GM18499 (cell line): Measurements from ENCODE around the gene NSD2.

Experiments used
- ATAC-seq: cut with Tn5 transposase; IDR thresholded peaks from one replicate; pipeline ENCODE4 v1.9.1; 2021; ENCODE audit warnings: moderate number of reproducible peaks; ENCODE audit not compliant: insufficient read depth, unreplicated experiment

The NSD2 gene

GRCh38 chr4:1964443-1964842 is 93.2 kb downstream of the NSD2 start:
- ATAC-seq = no peak

GRCh38 chr4:1964971-1965370 is 93.8 kb downstream of the NSD2 start:
- no peak for ATAC-seq

GRCh38 chr4:1967512-1968149 is 96.4 kb downstream of the NSD2 start:
- no peak for ATAC-seq

- ATAC-seq = no peak
These were observed 97.6 kb downstream of the NSD2 start for GRCh38 chr4:1968686-1969295.

- no peak for ATAC-seq
These were observed 98.9 kb downstream of the NSD2 start for GRCh38 chr4:1969928-1970723.

GRCh38 chr4:1970926-1971325 is 99.7 kb downstream of the NSD2 start:
- ATAC-seq = no peak

GRCh38 chr4:1971456-1972200 is 100.4 kb downstream of the NSD2 start:
- ATAC-seq = no peak

- ATAC-seq = no peak
These were observed 101.2 kb downstream of the NSD2 start for GRCh38 chr4:1972414-1972813.

- no peak for ATAC-seq
These were observed 102.0 kb downstream of the NSD2 start for GRCh38 chr4:1973218-1973617.

GRCh38 chr4:1973661-1974060 is 102.5 kb downstream of the NSD2 start:
- no peak for ATAC-seq

- no peak for ATAC-seq
These were observed 103.6 kb downstream of the NSD2 start for GRCh38 chr4:1974840-1975239.

GRCh38 chr4:1975391-1975801 is 104.2 kb downstream of the NSD2 start:
- no peak for ATAC-seq

- no peak for ATAC-seq
These were observed 104.7 kb downstream of the NSD2 start for GRCh38 chr4:1975880-1976279.

GRCh38 chr4:1976416-1977352 is 105.5 kb downstream of the NSD2 start:
- ATAC-seq = no peak

GRCh38 chr4:1978226-1978625 is 107.0 kb downstream of the NSD2 start:
- ATAC-seq = no peak

- no peak for ATAC-seq
These were observed 107.7 kb downstream of the NSD2 start for GRCh38 chr4:1978741-1979476.

GRCh38 chr4:1979477-1980196 is 108.4 kb downstream of the NSD2 start:
- ATAC-seq = no peak

GRCh38 chr4:1980561-1981041 is 109.4 kb downstream of the NSD2 start:
- ATAC-seq = no peak
